Chondrocyte (in vitro differentiated cells): Measurements from ENCODE around the gene EIF3CL. TPM values are rescaled to one million over a fixed set of nuclear protein-coding genes. Genes with fewer than 3 reads are reported as not detected.
"Not testable (repeated sequence)": the region's sequence is repeated elsewhere in the genome, so short reads cannot be mapped to it uniquely, and the experiment has no call there.

Experiments used
- DNase-seq: peaks from one replicate; pipeline ENCODE4 v3.0.0; 2021; ENCODE audit warnings: mixed read lengths, low spot score
- H3K27ac Mint-ChIP-seq: one replicate; pipeline ENCODE4 v1.8.0; 2021; ENCODE audit warnings: mild to moderate bottlenecking, moderate library complexity, mixed read lengths; ENCODE audit not compliant: unreplicated experiment
- H3K27me3 Mint-ChIP-seq: 2 replicates; pipeline ENCODE4 v1.8.0; 2021; ENCODE audit warnings: low read depth, mixed read lengths
- H3K36me3 Mint-ChIP-seq: 2 replicates; pipeline ENCODE4 v1.8.0; 2021; ENCODE audit warnings: low read depth, mixed read lengths
- H3K4me1 Mint-ChIP-seq: 2 replicates; pipeline ENCODE4 v1.8.0; 2021; ENCODE audit warnings: low read depth, mild to moderate bottlenecking, mixed read lengths
- H3K4me3 Mint-ChIP-seq: one replicate; pipeline ENCODE4 v1.8.0; 2021; ENCODE audit warnings: mild to moderate bottlenecking, moderate library complexity, mixed read lengths; ENCODE audit not compliant: unreplicated experiment
- H3K9me3 Mint-ChIP-seq: 2 replicates; pipeline ENCODE4 v1.8.0; 2021; ENCODE audit warnings: low read depth, mixed read lengths
- long read RNA-seq: library from polyadenylated mRNA; stranded (forward); transcript quantifications from one replicate; pipeline ENCODE4 v2.0.0, GENCODE V29; 2021
- total RNA-seq: library from RNA; stranded (reverse); gene quantifications from 3 replicates; pipeline ENCODE4 v1.2.1, GENCODE V29; 2021

The EIF3CL gene
- total RNA-seq, result 62.1 to 102 TPM (median 74.2 TPM) in 3 replicates
- long read RNA-seq, transcript EIF3CL-201 (21 exons, 3,085 nt), result major isoform, 15 of 71 reads
- long read RNA-seq, partial matches to known transcripts, result 51 of 71 reads
- long read RNA-seq, other reads (novel, unspliced or antisense), result 5 of 71 reads

GRCh38 chr16:28403220-28404072, at the start of gene EIF3CL:
EIF3CL (minus strand) TSS chr16:28403841; CDS start chr16:28403618, 223 bp downstream.
- H3K36me3 Mint-ChIP-seq, DNase-seq, H3K27me3 Mint-ChIP-seq, H3K27ac Mint-ChIP-seq, H3K9me3 Mint-ChIP-seq, H3K4me1 Mint-ChIP-seq: not testable (repeated sequence)
- peak within 1 kb of the TSS; percentile 64 for H3K4me3 Mint-ChIP-seq

- not testable (repeated sequence) for H3K36me3 Mint-ChIP-seq, DNase-seq, H3K27ac Mint-ChIP-seq, H3K4me1 Mint-ChIP-seq, H3K4me3 Mint-ChIP-seq, H3K9me3 Mint-ChIP-seq, H3K27me3 Mint-ChIP-seq
Measured at GRCh38 chr16:28447081-28447480, 43.4 kb upstream of the EIF3CL start.

GRCh38 chr16:28446388-28446787, 42.7 kb upstream of the EIF3CL start:
- not testable (repeated sequence) for H3K9me3 Mint-ChIP-seq, H3K4me1 Mint-ChIP-seq, H3K4me3 Mint-ChIP-seq, DNase-seq, H3K27me3 Mint-ChIP-seq, H3K36me3 Mint-ChIP-seq, H3K27ac Mint-ChIP-seq

- not testable (repeated sequence) for H3K36me3 Mint-ChIP-seq, DNase-seq, H3K27me3 Mint-ChIP-seq, H3K9me3 Mint-ChIP-seq, H3K27ac Mint-ChIP-seq, H3K4me1 Mint-ChIP-seq, H3K4me3 Mint-ChIP-seq
Measured at GRCh38 chr16:28443943-28444342, 40.3 kb upstream of the EIF3CL start.

- H3K27me3 Mint-ChIP-seq, H3K9me3 Mint-ChIP-seq, H3K4me3 Mint-ChIP-seq, H3K4me1 Mint-ChIP-seq, H3K27ac Mint-ChIP-seq, DNase-seq, H3K36me3 Mint-ChIP-seq: not testable (repeated sequence)
Measured at GRCh38 chr16:28438899-28439298, 35.3 kb upstream of the EIF3CL start.

GRCh38 chr16:28435340-28435739, 31.7 kb upstream of the EIF3CL start:
- peak; percentile 66 for DNase-seq
- not testable (repeated sequence) for H3K9me3 Mint-ChIP-seq, H3K4me3 Mint-ChIP-seq

GRCh38 chr16:28426060-28426680, 22.5 kb upstream of the EIF3CL start:
- not testable (repeated sequence) for DNase-seq, H3K27ac Mint-ChIP-seq, H3K27me3 Mint-ChIP-seq, H3K36me3 Mint-ChIP-seq, H3K9me3 Mint-ChIP-seq, H3K4me1 Mint-ChIP-seq
- H3K4me3 Mint-ChIP-seq, result peak overlapping the region; percentile 38

More at GRCh38 chr16:28435340-28435739, 31.7 kb upstream of the EIF3CL start:
- not testable (repeated sequence) for H3K36me3 Mint-ChIP-seq, H3K27me3 Mint-ChIP-seq, H3K27ac Mint-ChIP-seq, H3K4me1 Mint-ChIP-seq

GRCh38 chr16:28421071-28421750, 17.6 kb upstream of the EIF3CL start:
- not testable (repeated sequence) for H3K27me3 Mint-ChIP-seq, H3K9me3 Mint-ChIP-seq, H3K36me3 Mint-ChIP-seq, H3K4me1 Mint-ChIP-seq, H3K4me3 Mint-ChIP-seq, DNase-seq, H3K27ac Mint-ChIP-seq

GRCh38 chr16:28417033-28417432, 13.4 kb upstream of the EIF3CL start:
- not testable (repeated sequence) for DNase-seq, H3K27me3 Mint-ChIP-seq, H3K36me3 Mint-ChIP-seq, H3K4me1 Mint-ChIP-seq, H3K4me3 Mint-ChIP-seq, H3K9me3 Mint-ChIP-seq, H3K27ac Mint-ChIP-seq

- peak; percentile 54 for DNase-seq
- H3K36me3 Mint-ChIP-seq, H3K27ac Mint-ChIP-seq, H3K27me3 Mint-ChIP-seq, H3K9me3 Mint-ChIP-seq, H3K4me3 Mint-ChIP-seq, H3K4me1 Mint-ChIP-seq: not testable (repeated sequence)
Measured at GRCh38 chr16:28414530-28414929, 10.9 kb upstream of the EIF3CL start.

GRCh38 chr16:28413585-28413984, 9.9 kb upstream of the EIF3CL start:
- not testable (repeated sequence) for H3K27me3 Mint-ChIP-seq, H3K27ac Mint-ChIP-seq, H3K36me3 Mint-ChIP-seq, H3K4me1 Mint-ChIP-seq, DNase-seq, H3K4me3 Mint-ChIP-seq, H3K9me3 Mint-ChIP-seq

- not testable (repeated sequence) for DNase-seq, H3K27ac Mint-ChIP-seq, H3K9me3 Mint-ChIP-seq, H3K36me3 Mint-ChIP-seq, H3K27me3 Mint-ChIP-seq, H3K4me1 Mint-ChIP-seq, H3K4me3 Mint-ChIP-seq
Measured at GRCh38 chr16:28392054-28392453, 11.6 kb downstream of the EIF3CL start.
